Embryonic facial prominence (tissue), 1 donor: ENCODE data around the gene QRFP.

Experiments used
- DNase-seq: peaks from one replicate; pipeline ENCODE4 v3.0.0-alpha.2; 2016; ENCODE audit errors: extremely low spot score

Gene QRFP

DNA sequence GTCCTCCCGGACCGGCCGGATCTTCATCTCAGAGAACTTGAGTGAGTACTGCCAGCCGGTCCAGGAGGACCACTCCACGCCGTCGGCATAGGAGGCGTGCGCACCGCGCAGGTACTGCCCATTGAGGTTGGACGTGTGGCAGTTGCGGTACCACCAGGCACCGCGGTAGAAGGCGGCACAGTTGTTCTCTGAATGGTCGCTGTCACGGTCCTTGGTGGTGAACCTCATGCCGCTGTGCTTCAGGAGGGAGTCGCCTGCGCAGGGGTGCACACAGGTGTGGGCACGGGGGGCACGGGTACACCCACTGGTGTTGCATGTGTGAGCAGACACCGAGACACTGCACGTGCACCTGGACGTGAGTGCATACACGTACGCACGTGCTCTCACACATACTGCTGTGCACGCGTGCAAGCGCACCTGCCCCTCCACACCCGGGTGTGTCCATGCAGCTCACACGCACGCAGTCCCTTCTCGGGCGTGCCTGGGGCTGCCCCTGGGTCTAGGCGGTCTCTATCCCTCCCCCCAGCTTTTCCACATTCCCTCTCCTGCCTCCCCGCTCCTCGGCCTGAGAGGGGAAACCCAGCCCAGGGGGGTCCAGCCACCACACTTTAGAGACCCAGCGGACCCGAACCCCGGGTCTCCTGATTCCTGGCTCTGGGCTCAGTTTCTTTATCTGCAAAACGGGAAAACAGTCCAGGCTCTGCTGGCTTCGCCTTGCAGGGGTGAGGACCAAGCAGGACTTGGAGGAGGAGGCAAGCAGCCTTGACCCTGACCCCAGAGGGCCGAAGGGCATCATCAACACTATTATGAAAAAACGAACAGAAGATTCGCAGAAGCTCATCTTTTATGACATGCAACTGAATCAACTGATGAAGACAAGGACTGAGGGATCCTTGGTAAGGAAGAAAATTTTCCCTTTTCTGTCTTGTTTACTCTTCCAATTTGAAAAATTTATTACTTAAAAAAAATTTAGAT lies 7.7 kb upstream of the QRFP start:
- DNase-seq: no peak

DNA sequence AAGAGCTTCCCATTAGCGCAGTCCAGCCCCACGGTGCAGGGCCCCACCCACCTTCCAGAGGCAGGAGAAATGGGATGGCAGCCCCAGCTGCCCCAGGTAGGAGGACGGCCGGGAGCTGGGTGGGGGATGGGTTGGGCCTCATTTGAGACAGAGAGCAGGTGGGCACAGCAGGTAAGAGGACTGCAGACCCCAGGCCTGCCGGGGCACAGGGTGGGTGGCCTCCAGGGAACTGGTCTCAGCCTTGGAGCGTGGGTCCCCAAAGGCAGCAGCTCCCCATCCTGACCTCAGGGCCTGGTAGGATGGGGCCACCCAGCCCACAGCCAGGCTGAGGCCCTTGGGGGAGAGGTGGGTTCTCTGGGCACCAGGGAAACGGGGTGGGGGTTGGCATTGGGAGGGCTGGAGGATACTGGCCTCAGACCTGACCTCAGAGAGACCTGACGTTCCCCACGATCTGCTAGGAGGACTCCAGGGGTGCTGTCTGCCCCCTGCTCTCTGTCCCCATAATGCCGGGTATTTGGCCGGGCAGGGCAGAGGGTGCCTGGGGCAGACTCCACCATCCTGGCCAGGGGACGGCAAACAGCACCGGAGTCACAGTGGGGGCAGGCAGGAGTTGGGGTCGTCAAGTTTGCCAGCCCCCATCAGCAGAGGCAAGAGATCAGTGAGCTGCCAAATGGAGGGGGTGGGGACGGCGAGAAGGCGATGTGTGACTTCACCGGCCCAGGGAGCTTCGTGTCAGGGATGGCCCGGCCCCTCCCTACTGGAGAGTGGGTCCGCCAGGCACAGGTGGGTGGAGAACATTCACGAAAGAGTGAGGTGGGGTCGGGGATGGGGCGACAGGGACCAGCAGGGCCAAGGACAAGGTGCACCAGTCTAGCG lies 6.8 kb upstream of the QRFP start:
- DNase-seq: no peak

DNA sequence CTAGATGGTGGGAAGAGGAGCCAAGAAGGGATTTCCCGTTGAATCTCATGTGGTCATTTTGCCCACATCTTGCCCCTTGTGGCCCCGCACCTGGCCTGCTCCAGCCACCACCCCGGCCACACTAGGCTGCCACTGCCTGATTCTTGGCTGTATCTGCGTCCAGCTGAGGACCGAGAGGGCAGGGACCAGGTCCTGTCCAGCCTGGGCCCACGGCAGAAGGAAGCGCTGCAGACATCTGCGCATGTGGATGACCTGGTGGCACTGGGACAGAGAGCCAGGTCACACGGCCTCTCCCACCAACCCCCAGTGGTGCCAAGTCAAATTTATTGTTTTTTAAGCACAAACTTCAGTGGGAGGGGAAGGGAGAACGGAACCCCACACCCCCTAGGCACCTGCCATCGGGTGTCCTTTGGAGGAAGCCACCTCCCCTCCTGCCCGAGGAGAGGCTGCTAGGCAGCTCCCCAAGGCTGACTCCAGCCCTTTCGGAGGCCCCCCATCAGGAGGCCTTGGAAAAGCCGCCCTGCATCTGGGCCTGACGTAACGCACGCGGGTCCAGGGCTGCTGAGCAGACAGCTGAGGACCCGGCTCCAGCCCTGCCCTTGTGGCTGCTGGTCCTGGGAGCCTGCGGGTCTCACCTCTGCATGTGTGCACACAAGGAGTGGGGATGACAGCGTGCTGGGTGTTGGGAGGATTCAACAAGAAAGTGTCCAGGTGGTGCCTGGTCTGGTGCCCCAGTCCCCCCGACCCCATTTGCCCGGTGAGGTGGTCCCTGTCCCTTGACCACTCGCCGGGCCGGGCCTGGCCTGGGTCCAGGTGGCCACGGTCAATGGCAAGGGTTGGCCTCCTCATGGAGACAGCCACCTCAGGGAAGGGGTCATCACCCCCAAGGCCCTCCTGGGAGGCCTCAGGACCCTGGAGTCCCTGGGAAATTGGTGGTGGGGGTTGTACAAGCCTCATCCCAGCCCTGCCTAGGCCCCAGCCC lies 5.9 kb upstream of the QRFP start:
- DNase-seq: no peak

DNA sequence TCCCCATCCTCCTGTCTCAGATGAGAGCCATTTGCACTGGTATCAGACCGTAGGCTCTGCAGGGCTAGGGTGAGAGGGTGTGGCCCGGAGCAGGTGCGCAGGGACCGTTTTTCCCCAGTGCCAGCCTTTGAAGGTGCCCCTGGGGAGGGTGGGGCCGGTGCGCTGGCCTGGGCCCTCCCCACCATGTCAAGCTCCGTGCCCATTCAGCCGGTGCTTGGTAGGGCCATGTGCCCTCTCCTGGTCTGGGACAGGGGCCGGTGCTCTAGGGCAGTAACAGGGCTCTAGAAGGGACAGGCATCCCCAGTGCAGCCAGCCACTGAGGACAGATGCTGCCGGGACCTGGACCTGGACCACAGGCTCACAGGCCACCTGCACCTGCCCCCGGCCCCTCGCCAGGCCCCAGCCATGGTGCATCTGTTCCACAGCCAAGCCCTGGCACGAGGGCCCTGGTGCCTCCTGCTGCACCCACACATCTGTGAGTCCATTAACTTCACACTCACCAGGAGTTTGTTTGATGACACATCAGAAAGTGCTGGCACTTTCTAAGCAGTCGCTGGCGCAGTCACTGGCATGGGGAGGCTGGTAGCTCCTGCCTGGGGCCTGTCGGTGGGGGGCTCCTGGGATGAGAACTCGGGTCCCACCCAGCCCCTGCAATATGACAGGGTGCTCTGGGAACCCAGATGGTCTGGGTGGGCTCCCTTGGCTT lies 5.0 kb upstream of the QRFP start:
- no peak for DNase-seq

DNA sequence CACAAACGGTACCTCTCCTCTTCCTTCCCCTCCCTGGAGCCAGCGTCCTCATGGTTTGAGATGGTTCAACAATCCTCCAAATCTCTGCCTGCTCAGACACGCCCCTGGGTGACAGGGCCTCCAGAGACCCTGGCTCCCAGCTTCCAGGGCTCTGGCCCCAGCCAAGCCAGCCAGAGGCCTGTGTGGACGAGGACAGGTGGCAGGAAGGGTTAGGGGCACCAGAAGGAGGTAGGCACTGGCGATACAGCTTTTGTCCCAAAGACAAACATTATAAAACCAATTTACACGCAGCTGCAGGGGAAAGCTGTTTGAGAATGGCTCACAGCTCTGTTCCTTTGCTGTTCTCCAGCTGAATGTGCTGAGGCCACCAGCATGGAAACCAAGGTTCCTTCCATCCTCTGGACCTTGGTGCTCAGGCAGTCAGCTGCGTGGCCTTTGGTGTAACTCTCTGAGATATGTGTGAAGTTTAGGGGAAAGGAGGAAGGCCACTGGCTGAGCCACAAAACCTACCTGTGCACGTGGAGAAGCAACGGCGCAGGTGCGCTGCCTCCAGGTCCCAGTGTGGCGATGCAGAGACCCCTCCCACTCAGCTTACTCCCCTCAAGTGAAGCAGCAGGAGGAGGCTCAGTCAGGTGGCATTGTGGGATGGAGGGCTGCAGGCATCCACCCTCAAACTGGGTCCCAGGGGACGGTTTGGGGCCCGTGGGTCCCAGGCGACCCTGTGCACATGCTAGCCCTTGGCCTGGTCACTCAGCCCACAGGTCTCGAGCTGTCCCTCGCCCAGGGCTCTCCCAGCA lies 4.3 kb upstream of the QRFP start:
- no peak for DNase-seq

DNA sequence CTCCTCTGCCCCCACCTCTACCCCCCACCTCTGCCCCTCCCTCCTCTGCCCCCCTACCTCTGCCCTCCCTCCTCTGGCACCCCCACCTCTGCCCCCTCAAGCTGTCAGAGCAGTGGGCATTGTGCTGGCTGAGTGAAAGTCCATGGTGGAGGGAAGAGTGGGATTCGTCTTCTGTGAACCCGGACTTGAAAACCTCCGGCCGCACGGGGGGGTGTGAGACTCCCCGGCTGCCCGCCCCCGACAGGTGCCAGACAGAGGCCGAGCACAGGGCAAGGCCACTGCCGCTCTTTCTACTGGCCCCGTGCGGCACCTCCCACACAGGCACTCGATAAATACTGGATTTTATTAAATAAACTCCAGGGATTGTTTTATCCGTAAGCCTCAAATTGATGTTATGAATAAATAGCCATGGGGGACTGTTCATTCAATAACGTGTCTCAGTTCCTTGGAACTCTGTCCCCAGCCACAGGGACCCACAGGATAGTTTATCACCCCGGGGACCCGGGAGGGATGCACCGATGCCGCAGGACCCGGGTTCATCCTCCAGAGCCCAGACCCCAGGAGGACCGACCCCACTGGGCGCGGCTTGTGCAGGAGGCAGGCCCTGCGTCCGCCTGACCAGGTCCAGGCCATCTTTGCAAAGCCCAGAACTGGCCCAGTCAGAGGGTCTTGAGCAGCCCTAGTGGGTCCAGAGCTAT lies 2.6 kb upstream of the QRFP start:
- no peak for DNase-seq

DNA sequence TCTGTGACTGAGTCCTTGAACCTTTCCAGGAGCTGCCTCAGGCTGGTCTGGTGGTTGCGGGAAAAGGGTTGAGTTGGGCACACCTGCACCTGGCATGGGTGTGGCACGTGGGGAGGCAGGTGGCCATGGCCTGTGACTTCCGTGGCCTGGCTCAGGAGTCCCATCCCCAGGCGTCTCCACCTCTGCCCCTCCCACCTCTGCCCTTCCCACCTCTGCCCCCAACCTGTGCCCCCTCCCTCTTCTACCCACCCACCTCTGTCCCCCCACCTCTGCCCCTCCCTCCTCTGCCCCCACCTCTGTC lies 1.9 kb upstream of the QRFP start:
- no peak for DNase-seq

DNA sequence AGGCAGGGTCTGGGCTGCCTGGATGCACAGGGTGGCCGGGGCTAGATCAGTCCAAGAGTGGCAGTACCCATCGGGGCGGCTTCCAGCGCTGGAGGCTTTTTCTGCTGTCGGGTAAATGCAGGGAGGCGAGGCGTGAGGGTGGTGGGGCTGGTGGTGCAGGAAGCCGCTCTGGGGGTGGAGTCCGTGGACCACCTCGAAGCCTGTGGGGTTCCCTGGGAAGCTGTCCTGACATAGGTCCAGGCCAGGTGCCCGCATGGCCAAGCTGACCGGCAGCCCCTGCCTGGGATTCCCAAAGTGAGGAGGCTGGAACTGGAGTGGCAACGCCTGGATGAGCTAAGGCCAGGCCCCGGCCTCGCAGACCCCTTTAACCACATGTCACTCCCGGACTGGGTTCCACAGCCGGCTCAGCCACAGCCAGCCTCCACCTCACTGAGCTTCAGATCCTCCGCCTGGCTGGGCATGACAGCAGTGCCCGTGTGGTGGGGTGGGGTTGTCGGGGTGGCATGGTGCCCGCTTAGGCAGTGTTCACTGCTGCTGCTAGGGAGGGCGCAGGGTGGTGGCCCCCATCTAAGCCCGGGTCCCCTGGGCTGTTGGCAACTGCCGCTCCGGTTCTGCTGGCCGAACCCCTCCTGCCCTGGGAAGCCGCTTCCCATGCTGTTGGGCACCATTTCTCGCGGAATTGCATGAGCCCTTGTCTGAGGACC lies 1.4 kb upstream of the QRFP start:
- no peak for DNase-seq

DNA sequence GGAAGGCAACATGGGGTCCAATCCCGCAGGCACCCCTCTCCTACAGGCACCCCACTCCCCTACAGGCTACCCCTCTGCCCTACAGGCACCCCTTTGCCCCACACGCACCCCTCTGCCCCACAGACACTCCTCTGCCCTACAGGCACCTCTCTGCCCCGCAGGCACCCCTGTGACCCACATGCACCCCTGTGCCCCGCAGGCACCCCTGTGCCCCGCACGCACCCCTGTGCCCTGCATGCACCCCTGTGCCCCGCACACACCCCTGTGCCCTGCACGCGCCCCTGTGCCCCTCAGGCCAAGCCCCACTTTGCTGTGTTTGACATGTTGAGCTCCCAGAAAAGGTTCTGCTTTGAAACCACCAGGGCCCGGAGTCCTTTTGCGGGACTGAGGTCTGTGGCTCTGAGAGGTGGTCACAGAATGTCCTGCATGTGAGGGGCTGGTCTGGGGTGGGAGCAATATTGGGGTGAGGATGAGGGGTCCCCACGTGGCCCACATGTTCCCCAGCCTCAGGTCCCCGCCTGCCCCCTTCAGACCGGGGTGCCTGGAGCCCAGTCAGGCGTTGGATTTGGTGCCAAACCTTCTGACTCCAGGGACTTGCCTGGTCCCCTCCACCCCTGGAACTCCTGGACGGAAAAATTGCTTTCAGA lies 616 bp upstream of the QRFP start:
- DNase-seq: no peak

DNA sequence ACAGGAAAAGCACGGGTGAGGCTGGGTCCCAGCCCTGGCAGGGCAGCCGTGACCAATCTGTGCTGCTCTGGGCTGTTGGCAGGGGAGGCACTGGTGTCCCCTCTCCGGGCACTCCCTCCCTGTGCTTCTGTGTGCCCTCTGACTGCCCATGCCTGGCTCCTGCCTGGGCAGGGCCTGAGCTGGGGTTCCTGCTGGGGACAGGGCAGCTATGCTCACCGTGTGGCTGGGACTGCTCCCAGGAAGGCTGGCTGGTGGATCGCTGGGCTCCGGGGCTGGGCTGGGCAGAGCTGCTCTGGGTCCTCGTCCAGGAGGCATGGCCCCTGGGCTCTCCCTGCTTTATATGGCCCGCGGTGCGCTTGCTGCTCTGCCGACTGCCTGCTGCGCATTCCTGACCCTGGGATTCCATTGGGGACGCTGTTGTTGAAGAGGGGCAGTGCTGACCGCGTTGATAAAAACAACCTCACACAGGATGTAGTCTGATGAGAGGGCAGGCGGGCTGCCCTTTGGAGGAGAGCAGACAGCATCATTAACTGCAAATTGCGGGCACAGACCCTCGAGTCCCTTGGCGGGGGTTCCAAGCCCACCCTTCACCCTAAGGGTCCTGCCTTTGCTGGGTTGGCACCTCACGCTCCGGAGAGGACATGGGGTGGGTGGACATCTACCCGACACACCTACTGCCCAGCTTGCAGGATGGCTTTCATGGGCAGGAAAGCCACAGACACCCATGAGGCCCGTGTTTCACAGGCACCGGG lies 955 bp downstream of the QRFP start:
- no peak for DNase-seq

DNA sequence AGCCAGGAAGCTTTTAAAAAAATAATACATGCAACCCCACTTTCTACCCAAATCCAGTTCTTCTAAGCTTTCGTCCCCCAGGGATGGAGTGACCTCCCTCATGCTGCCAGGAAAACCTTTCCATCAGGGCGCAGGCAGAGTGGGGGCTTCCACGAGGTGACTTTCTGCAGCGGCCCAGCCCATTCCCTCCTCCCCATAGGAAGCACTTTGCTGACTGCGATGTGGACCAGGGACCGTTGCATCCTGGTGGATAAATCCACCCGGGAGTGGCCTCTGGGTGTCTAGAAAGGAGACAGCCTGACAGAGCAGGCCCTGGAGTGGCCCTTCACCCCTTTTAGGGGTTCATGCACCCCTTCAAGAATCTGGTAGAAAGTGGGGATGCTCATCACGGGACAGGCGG lies 1.6 kb downstream of the QRFP start:
- DNase-seq: no peak

DNA sequence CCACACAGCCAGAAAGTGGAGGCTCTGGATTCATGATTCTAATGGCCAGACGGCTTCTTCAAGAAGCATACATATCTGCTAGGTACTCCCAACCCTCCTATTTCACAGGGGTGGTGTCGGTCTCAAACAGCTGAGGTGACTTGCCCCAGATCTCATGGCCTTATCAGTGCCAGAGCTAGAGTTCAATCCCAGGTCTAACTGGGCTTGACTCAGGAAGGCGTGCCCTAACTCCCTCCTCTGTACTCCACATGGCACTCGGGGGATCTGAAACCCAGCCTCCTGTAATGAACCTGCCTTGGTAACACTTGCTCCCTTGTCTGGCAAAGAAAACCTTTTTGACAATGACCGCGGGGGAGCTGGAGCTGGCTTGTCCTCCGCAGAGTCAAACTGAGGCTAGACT lies 2.1 kb downstream of the QRFP start:
- no peak for DNase-seq

DNA sequence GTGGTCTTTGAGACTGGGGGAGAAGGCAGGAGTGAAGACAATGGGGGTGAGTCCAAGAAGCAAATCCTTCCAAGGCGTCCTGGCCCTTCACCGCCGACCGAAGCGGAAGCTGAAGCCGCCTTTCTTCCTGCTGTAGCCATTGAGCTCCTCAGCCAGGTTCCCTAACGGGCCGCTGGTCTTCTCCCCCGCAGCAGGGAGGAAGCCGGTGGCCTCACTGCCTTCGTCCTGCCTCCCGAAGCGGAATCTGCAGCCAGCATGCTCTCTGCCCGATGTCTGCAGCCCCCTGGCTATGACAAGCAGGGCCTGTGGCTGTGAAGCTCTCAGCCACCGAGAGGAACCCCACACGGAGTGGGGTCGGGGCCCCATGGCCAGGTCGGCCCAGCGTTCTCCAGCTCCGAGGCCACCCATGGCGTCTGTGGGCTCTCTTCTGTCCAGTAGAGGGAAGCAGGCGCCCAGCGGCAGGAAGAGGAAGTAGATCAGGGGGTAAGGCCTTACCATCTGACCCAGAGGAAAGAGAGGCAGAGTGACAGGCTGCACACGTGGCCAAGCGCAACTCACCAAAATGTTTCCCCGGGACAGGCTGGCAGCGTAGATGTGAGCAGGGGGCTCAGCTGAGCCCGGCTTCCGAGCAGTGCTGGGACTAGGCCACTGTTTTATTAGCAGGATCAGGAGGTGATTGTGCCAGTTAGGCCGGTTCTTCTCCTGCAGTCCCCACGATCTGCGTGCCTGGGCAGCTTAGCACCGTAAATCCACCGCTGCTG lies 3.1 kb downstream of the QRFP start:
- no peak for DNase-seq

DNA sequence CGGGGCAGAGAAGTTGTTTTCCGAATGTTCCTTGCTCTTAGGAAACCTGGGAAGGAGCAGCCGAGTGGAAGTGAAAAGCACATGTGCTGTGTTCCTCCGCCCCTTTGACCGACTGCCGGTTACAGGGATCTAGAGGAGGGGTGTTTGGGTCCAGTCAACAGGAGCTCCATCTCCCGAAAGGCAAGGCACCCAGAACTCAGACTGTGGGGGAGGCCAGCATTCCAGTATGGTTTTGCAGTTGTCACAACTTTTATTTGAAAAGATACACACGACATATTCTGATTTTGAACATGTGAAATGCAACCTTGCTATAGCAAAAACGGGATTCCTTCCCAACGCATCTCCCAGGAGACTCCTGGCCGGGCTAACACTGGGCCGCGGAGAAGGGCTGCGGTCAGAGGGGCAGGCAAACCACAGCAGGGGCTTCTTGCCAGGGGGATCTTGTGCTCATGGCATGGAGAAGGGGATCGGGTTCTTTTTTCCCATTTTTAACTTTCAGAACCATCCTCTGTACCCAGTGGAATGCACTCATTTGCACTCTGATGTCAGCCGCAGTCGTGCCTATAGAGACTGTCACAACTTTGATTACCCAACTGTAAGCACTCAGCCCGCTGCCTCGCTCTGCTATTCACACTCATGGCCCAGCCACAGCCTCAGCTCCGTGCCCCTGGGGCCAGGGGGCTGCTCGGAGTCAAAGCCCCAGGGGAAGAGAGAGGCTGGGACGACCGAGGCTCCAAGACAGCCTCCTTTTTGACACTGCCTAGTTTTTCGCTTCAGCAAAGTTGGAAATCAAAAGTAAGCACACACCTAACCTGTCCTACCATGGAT lies 3.9 kb downstream of the QRFP start:
- DNase-seq: no peak

DNA sequence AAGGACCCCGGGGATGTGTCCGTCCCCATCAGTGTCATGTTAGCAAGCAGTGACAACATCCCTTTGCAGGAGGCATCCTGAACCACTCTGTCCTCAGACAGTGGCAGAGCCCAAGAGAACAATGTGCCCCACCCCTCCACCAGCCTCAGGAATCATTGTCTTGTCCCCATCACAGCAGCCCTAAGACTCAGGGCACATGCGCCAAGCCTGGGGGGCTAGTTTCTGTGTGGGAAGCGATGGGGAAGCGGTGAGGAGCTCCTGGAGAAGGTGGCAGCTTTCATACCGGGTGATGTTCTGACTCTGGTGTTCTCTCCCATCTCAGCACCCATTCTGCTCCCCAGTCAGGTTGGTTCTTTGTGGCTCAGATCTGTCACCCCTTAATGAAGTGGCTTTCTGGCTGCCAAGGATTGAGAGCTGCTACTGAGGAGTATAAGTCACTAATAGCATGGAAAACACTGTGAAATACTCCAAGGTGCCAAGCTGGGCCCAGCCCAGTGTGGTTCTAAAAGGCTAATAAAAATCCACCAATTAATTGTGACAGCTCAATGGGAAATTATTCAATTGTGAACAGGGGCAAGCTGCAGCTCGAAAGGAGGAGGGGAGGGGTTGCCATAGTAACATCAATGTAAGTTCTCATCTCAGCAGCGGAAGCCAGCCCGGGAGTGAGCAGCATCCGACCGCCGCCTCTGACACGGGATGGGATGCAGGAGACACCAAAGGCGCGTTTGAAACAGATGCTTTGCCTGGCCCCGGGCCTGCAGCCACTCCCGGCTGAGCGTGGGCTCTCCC lies 4.7 kb downstream of the QRFP start:
- no peak for DNase-seq
